Erythroblast (primary cell): ENCODE measurements around the gene KRTAP10-7.

Source experiments
- GATA1 ChIP-seq: IDR thresholded peaks from 2 replicates; pipeline ENCODE4 v1.6.1; 2011; ENCODE audit warnings: low read depth, mild to moderate bottlenecking, control low read depth, low read length, moderate library complexity
- POLR2A ChIP-seq: IDR thresholded peaks from 2 replicates; pipeline ENCODE4 v1.6.1; 2011; ENCODE audit warnings: mild to moderate bottlenecking, low read length

DNA sequence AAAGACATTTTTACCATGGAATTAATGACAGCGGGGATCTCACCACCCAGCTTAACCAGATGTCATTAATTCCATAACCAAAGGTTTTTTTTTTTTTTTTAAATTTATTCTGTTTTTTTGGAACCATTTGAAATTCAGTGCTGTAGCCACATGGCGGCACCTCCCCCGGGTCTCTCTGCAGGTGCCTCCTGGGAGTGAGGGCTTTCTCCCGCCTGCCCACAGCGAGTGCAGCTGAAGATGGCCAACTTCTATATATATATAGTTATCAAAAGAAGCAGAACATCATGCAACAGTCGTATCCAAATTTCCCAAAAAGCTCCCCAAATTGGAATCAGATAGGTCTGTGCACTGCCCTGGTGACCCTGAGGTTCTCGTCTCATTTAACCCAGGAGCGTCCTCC is 15.1 kb downstream of the KRTAP10-7 start:
- TF ChIP-seq POLR2A (no peak), GATA1 (no peak)
